H1 (cell line): ENCODE results near the gene ALDH3B1. TPM values are rescaled to one million over a fixed set of nuclear protein-coding genes. Genes with fewer than 3 reads are reported as not detected.
A peak's percentile ranks its signal among the peaks of the same experiment; 100 is the strongest.
"Not testable (repeated sequence)": the region's sequence is repeated elsewhere in the genome, so short reads cannot be mapped to it uniquely, and the experiment has no call there.

Source experiments
- CTCF ChIA-PET: fragments of 300-600 bp; sonication (Branson Sonifier 250); formaldehyde crosslinking; loops from one replicate; lab custom pipeline; 2021; ENCODE audit not compliant: partially characterized antibody; lab: Charles Lee
- POLR2A ChIA-PET: fragments of 300-600 bp; sonication (Branson Sonifier 250); formaldehyde crosslinking; loops from one replicate; lab custom pipeline; 2021; ENCODE audit warnings: inconsistent platforms; ENCODE audit not compliant: partially characterized antibody; lab: Charles Lee
- DNase-seq, 2 experiments: peaks; one replicate each; pipeline versions ENCODE4 v3.0.0 to v3.0.0-alpha.2; 2010 to 2022; ENCODE audit warnings: low spot score in 2 of 2, low read depth in 1 of 2, mixed read lengths in 1 of 2
- FAIRE-seq: peaks from 2 replicates; lab custom pipeline; 2011; peaks lifted over from hg19 to GRCh38; lab: Jason Lieb, UNC
- H2AFZ ChIP-seq: 2 replicates; pipeline ENCODE4 v1.8.1; 2012; ENCODE audit warnings: low read length, inconsistent platforms
- H2AK5ac ChIP-seq: 2 replicates; pipeline ENCODE4 v1.6.1; 2013; ENCODE audit warnings: low read depth, low read length
- H2BK120ac ChIP-seq: replicated peaks from 2 replicates; pipeline ENCODE3; 2013; ENCODE audit warnings: low read depth, low read length, inconsistent platforms
- H2BK12ac ChIP-seq: 2 replicates; pipeline ENCODE4 v1.6.1; 2013; ENCODE audit warnings: low read depth, low read length
- H2BK15ac ChIP-seq: 2 replicates; pipeline ENCODE4 v1.6.1; 2013; ENCODE audit warnings: low read length
- H2BK20ac ChIP-seq: 2 replicates; pipeline ENCODE4 v1.6.1; 2013; ENCODE audit warnings: low read length
- H2BK5ac ChIP-seq: 2 replicates; pipeline ENCODE4 v1.6.1; 2013; ENCODE audit warnings: low read depth, low read length
- H3K14ac ChIP-seq: 2 replicates; pipeline ENCODE4 v1.6.1; 2013; ENCODE audit warnings: inconsistent platforms; ENCODE audit not compliant: insufficient read length
- H3K18ac ChIP-seq: 2 replicates; pipeline ENCODE4 v1.6.1; 2013; ENCODE audit warnings: low read length; ENCODE audit errors: extremely low read depth
- H3K23ac ChIP-seq: 2 replicates; pipeline ENCODE4 v1.6.1; 2013; ENCODE audit warnings: inconsistent platforms; ENCODE audit not compliant: insufficient read length
- H3K23me2 ChIP-seq: 2 replicates; pipeline ENCODE4 v1.6.1; 2013; ENCODE audit warnings: low read depth, low read length
- H3K27ac ChIP-seq: 2 replicates; pipeline ENCODE4 v1.6.1; 2011; ENCODE audit warnings: low read depth, low read length, inconsistent platforms
- H3K27me3 ChIP-seq, 4 experiments: replicated peaks in 1 of 4; 1 replicate in 1 of 4; 2 replicates in 3 of 4; pipeline versions ENCODE4 v1.6.1 to v1.8.1; 2011 to 2013; ENCODE audit warnings: low read length in 3 of 4, mild to moderate bottlenecking in 3 of 4, inconsistent platforms in 2 of 4, mixed read lengths in 2 of 4, moderate library complexity in 1 of 4; ENCODE audit not compliant: control insufficient read depth in 3 of 4, insufficient read depth in 3 of 4; ENCODE audit errors: extremely low read depth in 1 of 4
- H3K36me3 ChIP-seq, 4 experiments: 2 replicates each; pipeline versions ENCODE4 v1.6.1 to v1.8.1; 2011 to 2013; ENCODE audit warnings: mild to moderate bottlenecking in 4 of 4, low read length in 3 of 4, moderate library complexity in 2 of 4, control low read depth in 1 of 4, inconsistent platforms in 1 of 4; ENCODE audit not compliant: insufficient read depth in 4 of 4, control insufficient read depth in 2 of 4
- H3K4ac ChIP-seq: replicated peaks from 2 replicates; pipeline ENCODE3; 2013; ENCODE audit warnings: low read length, low read depth, mixed read lengths, inconsistent platforms; ENCODE audit not compliant: insufficient read length
- H3K4me1 ChIP-seq, 4 experiments: replicated peaks in 1 of 4; 1 replicate in 1 of 4; 2 replicates in 3 of 4; pipeline versions ENCODE4 v1.6.1 to v1.8.1; 2011 to 2013; ENCODE audit warnings: low read length in 3 of 4, inconsistent platforms in 2 of 4, mixed read lengths in 1 of 4; ENCODE audit not compliant: insufficient read depth in 4 of 4, control insufficient read depth in 3 of 4
- H3K4me2 ChIP-seq, 2 experiments: 2 replicates each; pipeline versions ENCODE4 v1.6.1 to v1.8.1; 2011 to 2013; ENCODE audit warnings: low read depth in 2 of 2, low read length in 2 of 2, control low read depth in 1 of 2, inconsistent platforms in 1 of 2, mild to moderate bottlenecking in 1 of 2; ENCODE audit not compliant: insufficient read depth in 1 of 2
- H3K4me3 ChIP-seq, 4 experiments: fragments of 200-600, 300-600 bp in 1 of 4; sonication (generic), shearing (Covaris generic), sonication (Bioruptor Twin) in 1 of 4; 2 replicates each; pipeline versions ENCODE4 v1.5.1 to v1.8.1; 2011 to 2016; ENCODE audit warnings: low read length in 4 of 4, low read depth in 3 of 4, control low read depth in 2 of 4, inconsistent platforms in 2 of 4, mild to moderate bottlenecking in 2 of 4, mixed read lengths in 1 of 4, moderate library complexity in 1 of 4; ENCODE audit not compliant: insufficient read depth in 2 of 4; ENCODE audit errors: extremely low read depth in 1 of 4
- H3K56ac ChIP-seq: replicated peaks from 2 replicates; pipeline ENCODE3; 2013; ENCODE audit warnings: low read depth, mild to moderate bottlenecking, mixed read lengths, low read length, inconsistent platforms; ENCODE audit not compliant: insufficient read length
- H3K79me1 ChIP-seq: 2 replicates; pipeline ENCODE4 v1.6.1; 2013; ENCODE audit warnings: low read depth, low read length, control low read depth
- H3K79me2 ChIP-seq, 2 experiments: 2 replicates each; pipeline versions ENCODE4 v1.6.1 to v1.8.1; 2012 to 2013; ENCODE audit warnings: low read length in 2 of 2, mild to moderate bottlenecking in 2 of 2, inconsistent platforms in 1 of 2; ENCODE audit not compliant: insufficient read depth in 2 of 2, control insufficient read depth in 1 of 2
- H3K9ac ChIP-seq, 4 experiments: replicated peaks in 1 of 4; 1 replicate in 1 of 4; 2 replicates in 3 of 4; pipeline versions ENCODE4 v1.6.1 to v1.8.1; 2011 to 2013; ENCODE audit warnings: low read depth in 3 of 4, low read length in 3 of 4, control low read depth in 2 of 4, mild to moderate bottlenecking in 2 of 4, moderate library complexity in 2 of 4, inconsistent platforms in 1 of 4; ENCODE audit errors: extremely low read depth in 1 of 4
- H3K9me3 ChIP-seq, 2 experiments: 2 replicates each; pipeline versions ENCODE4 v1.6.1 to v1.8.1; 2012 to 2013; ENCODE audit warnings: mild to moderate bottlenecking in 2 of 2, moderate library complexity in 2 of 2, control low read depth in 1 of 2, inconsistent platforms in 1 of 2, low read depth in 1 of 2, low read length in 1 of 2, mixed read lengths in 1 of 2; ENCODE audit not compliant: insufficient read depth in 2 of 2
- H4K20me1 ChIP-seq, 2 experiments: replicated peaks in 1 of 2; 2 replicates each; pipeline versions ENCODE3 to v1.8.1; 2011 to 2013; ENCODE audit warnings: inconsistent platforms in 2 of 2, low read length in 2 of 2, mild to moderate bottlenecking in 1 of 2; ENCODE audit not compliant: insufficient read depth in 2 of 2, control insufficient read depth in 1 of 2
- H4K5ac ChIP-seq: 2 replicates; pipeline ENCODE4 v1.6.1; 2013; ENCODE audit warnings: low read length, low read depth, mixed read lengths, inconsistent platforms; ENCODE audit not compliant: insufficient read length
- H4K8ac ChIP-seq: 2 replicates; pipeline ENCODE4 v1.8.0; 2013; ENCODE audit warnings: mild to moderate bottlenecking, moderate library complexity, low read length, inconsistent platforms; ENCODE audit not compliant: insufficient read depth; ENCODE audit errors: extremely low read depth
- H4K91ac ChIP-seq: replicated peaks from 2 replicates; pipeline ENCODE3; 2013; ENCODE audit warnings: low read length, mixed read lengths, inconsistent platforms; ENCODE audit not compliant: insufficient read length
- CTCF ChIP-seq, 3 experiments: IDR thresholded peaks; 1 replicate in 2 of 3; 2 replicates in 1 of 3; pipeline versions ENCODE4 v1.5.1 to v1.6.1; 2011; ENCODE audit warnings: low read length in 3 of 3, mild to moderate bottlenecking in 3 of 3, inconsistent platforms in 2 of 3, low read depth in 1 of 3, moderate library complexity in 1 of 3; ENCODE audit not compliant: insufficient read depth in 1 of 3; ENCODE audit errors: control extremely low read depth in 1 of 3
- JUND ChIP-seq: IDR thresholded peaks from 2 replicates; pipeline ENCODE4 v1.6.1; 2011; ENCODE audit warnings: mild to moderate bottlenecking, improper control_type of control experiment, low read length
- RAD21 ChIP-seq, 2 experiments: IDR thresholded peaks in 1 of 2; conservative IDR thresholded peaks in 1 of 2; 2 replicates each; pipeline ENCODE4 v1.6.1; 2011; ENCODE audit warnings: low read depth in 2 of 2, low read length in 2 of 2, improper control_type of control experiment in 1 of 2, inconsistent platforms in 1 of 2, mild to moderate bottlenecking in 1 of 2, moderate library complexity in 1 of 2
- WGBS, 2 experiments: shearing (Covaris generic) in 1 of 2; methylation state at CpG; one replicate each; pipeline versions ENCODE4 v1.1.6 to v1.1.7; 2013 to 2015; ENCODE audit warnings: low lambda C conversion rate in 2 of 2, mixed read lengths in 2 of 2, inconsistent platforms in 1 of 2, low coverage in 1 of 2, missing lambda C conversion rate in 1 of 2; ENCODE audit not compliant: insufficient replicate concordance in 2 of 2, insufficient coverage in 1 of 2, insufficient read length in 1 of 2; ENCODE audit errors: extremely low coverage in 1 of 2, missing lambda C conversion rate in 1 of 2; 5-methylcytosine and 5-hydroxymethylcytosine counted together
- polyA plus RNA-seq, 7 experiments: library from polyadenylated mRNA; depleted of rRNA in 3 of 7; stranded (reverse) in 5 of 7; unstranded in 2 of 7; fragments of >200 nt in 5 of 7; fragments of 200-250 nt in 2 of 7; gene quantifications; 1 replicate in 5 of 7; 2 replicates in 1 of 7; 4 replicates in 1 of 7; pipeline versions ENCODE4 v1.2.1 to v1.2.3, GENCODE V29; 2011 to 2013; ENCODE audit warnings: missing spikeins in 2 of 7, mixed read lengths in 2 of 7
- total RNA-seq: library from RNA; stranded (reverse); fragmentation: NEBNext Ultra II Directional; extraction: Animal tissue kit (Norgen Biotek cat#: 25700); gene quantifications from 2 replicates; pipeline ENCODE4 v1.2.1, GENCODE V29; 2021

ALDH3B1 gene
- total and polyA plus RNA-seq, 2 of the 8 experiments (the other 6 are each of a cell fraction or from before 2014, with no cell fraction given) = 0.32 to 0.47 TPM

DNA sequence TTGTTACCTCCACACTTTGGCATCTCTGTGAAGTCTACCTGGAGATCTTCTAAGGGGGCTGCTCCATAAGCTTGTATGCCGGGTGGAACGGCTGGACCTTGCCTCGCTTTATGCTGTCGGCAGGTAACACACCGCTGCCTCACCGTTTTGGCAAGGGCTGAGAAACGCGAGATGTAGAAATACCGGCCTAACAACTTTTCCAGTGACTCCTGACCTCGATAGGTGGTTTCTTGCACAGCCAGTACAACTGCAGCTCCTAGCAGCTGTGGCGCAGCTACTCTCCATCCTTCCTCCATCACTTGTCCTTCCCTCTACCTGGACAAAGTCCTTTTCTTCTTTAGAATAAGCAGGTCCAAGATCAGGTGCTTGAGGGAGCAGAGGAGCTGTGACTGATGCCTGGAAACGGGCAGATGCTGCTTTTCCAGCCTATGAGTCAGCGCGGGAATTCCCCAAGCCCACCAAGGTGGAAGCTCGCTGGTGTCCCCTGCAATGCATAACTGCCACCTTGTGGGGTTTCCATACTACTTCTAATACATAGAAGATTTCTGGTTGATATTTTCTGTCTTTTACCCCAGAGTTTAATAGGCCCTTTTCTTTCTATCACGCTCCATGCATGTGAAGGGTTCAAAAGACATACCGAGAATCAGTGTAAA, 31.2 kb upstream of the ALDH3B1 start:
- not testable (repeated sequence) for H2BK20ac ChIP-seq, H4K5ac ChIP-seq, H3K4me1 ChIP-seq, H3K27me3 ChIP-seq, H2BK15ac ChIP-seq, H3K4ac ChIP-seq, H2BK5ac ChIP-seq, H3K79me2 ChIP-seq, H3K23ac ChIP-seq, H3K9ac ChIP-seq, H2BK12ac ChIP-seq, H2BK120ac ChIP-seq, H4K91ac ChIP-seq, H3K56ac ChIP-seq, H3K23me2 ChIP-seq, H3K9me3 ChIP-seq, H3K79me1 ChIP-seq, H3K4me3 ChIP-seq, H3K27ac ChIP-seq, H4K8ac ChIP-seq, H3K18ac ChIP-seq, H4K20me1 ChIP-seq, H3K14ac ChIP-seq, H3K36me3 ChIP-seq, FAIRE-seq, H2AK5ac ChIP-seq
- WGBS, 2 experiments = 53% methylated on average over 17 of the region's 17 CpGs; no CpG with 5 or more reads in 1 of the 2 experiments
- H3K4me2 ChIP-seq = peak overlapping the region; percentile 40; a peak in 2 of 4 replicates
- H2AFZ ChIP-seq = peak overlapping the region; percentile 65; the same call in 1 of the 2 replicates
- CTCF ChIA-PET = interaction anchor here (0.7 to 1.5 kb wide), 5 partner anchors 15 to 394 kb away, joined by 3 to 4 read pairs (median 3); no protein-coding TSS in a partner anchor
- peak in 1 of 2 experiments; percentile 65 for DNase-seq
- TF ChIP-seq JUND = 0 out of 2 replicates have a peak, but pooled peaks have one; percentile 42
- peak; percentile 46 to 57; a peak in 3 of 4 replicates for TF ChIP-seq RAD21 (IDR thresholded peaks at IDR 0.05 in 1 of 2, conservative IDR thresholded peaks at IDR 0.05 in 1 of 2; ENCODE audit: low read depth in 2 of 2, low read length in 2 of 2)
- TF ChIP-seq CTCF (IDR thresholded peaks at IDR 0.05; ENCODE audit: control extremely low read depth in 1 of 3, insufficient read depth in 1 of 3, low read depth in 1 of 3, low read length in 3 of 3) = peak in 1 of 3 experiments; percentile 23; a peak in 1 of 4 replicates
- POLR2A ChIA-PET = interaction anchor here (1.3 kb wide), 1 partner anchor 59 kb away, joined by 4 read pairs; no protein-coding TSS in a partner anchor
